ENCODE results near the gene THUMPD1. TPM values are rescaled to one million over a fixed set of nuclear protein-coding genes. Genes with fewer than 3 reads are reported as not detected.
"Not testable (repeated sequence)": the region's sequence is repeated elsewhere in the genome, so short reads cannot be mapped to it uniquely, and the experiment has no call there.

Gene THUMPD1
- total RNA-seq, 1 experiment from 2014 or later, result 44.0 TPM

DNA sequence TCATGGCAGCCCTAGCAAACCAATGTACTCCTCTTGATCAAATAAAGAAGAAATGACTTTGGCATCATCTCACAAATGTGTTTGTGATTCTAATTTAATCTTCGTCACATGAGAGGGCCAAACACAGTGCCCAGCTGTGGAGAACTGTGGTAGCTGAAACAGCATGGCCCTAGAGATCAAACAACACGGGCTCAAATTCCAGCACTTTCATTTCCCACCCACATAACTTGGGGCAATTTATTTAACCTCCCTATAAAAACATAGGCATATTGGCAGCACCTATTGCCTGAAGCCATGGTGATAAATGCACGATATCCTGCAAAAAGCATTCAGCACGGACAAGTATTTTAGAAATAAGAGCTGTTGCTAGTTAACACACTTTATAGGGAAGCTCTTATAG is 46.6 kb downstream of the THUMPD1 start:
- DNase-seq (ENCODE audit: low spot score), result no peak

DNA sequence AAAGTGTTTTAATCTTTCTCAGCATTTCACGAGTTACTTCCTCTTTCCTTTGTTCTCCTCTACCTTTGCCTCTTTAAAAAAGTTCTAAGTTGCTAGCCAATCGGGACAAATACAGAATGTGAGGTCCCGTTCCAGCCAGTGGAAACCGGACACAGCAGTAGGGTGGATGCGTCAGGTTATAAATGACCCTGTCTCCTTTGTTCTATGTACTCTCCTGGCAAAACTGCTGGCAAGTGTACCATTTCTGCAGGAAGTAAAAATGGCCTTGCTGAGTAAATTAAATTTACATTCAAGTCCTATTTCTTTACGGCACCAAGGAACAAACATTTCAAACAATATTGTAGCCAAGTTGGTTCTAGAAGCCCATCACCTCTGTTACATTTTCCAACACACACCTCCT is 47.5 kb downstream of the THUMPD1 start:
- DNase-seq (ENCODE audit: low spot score), result not testable (repeated sequence)

DNA sequence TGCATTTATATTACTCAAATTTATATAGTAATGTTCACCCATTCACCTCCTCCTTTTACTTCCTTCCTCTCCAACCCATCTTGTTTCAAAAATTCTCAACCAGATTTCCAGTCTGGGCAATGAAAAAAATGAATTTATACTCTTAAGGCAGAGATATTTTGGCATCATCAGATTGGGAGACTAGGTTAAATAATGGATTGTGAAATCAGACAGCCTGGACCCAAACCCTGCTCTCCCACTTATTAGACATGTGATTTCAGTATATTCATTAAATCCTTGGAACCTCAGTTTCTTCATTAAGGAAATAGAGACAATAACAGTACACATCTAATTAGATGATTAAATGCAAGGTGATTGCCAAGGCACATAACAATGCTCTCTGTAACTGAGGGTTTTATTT is 52.0 kb downstream of the THUMPD1 start:
- no peak for DNase-seq (ENCODE audit: low spot score)

DNA sequence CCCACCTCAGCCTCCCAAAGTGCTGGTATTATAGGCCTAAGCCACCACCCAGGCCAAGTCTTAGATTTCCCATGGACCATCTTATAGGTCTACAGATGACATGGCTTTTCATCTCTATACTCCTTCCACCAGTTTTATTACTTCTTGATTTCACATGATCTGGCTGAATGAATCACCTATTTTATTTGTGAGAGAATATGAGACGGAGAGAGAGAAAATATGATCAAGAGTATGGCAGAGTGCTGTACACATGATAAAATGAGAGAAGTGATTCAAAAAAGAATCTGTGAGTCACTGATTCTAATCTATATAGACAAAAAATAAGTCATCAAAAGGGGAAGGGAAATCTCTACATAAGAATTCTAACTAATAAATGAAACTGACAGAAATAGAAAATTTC is 57.8 kb downstream of the THUMPD1 start:
- no peak for DNase-seq (ENCODE audit: low spot score)

Other genes with a start within 250 kb of the THUMPD1 start
- gene ACSM2B, start 165.5 kb downstream of the THUMPD1 start, total RNA-seq (2014; rRNA removed; shearing (Covaris generic)), result not detected in 2 replicates
- 0.56 TPM in 1 of 2 replicates, not detected in the other for gene ACSM1, start 44.1 kb downstream of the THUMPD1 start, total RNA-seq (2014; rRNA removed; shearing (Covaris generic))
- gene ACSM3, start 22.2 kb upstream of the THUMPD1 start, total RNA-seq (2014; rRNA removed; shearing (Covaris generic)), result 1.6 and 3.5 TPM in 2 replicates
- 11.7 and 21.9 TPM in 2 replicates for gene ERI2, start 64.7 kb upstream of the THUMPD1 start, total RNA-seq (2014; rRNA removed; shearing (Covaris generic))
- gene REXO5, start 64.7 kb upstream of the THUMPD1 start, total RNA-seq (2014; rRNA removed; shearing (Covaris generic)), result 4.2 and 6.9 TPM in 2 replicates
- gene DCUN1D3, start 158.5 kb upstream of the THUMPD1 start, total RNA-seq (2014; rRNA removed; shearing (Covaris generic)), result 8.3 and 9.3 TPM in 2 replicates
- 35.9 and 55.8 TPM in 2 replicates for gene LYRM1, start 159.0 kb upstream of the THUMPD1 start, total RNA-seq (2014; rRNA removed; shearing (Covaris generic))